K562 (cell line): ENCODE results near the gene GEMIN5. TPM values are rescaled to one million over a fixed set of nuclear protein-coding genes. Genes with fewer than 3 reads are reported as not detected.

Source experiments
- EGR1 ChIP-seq: fragments of 450-650 bp; conservative IDR thresholded peaks from 2 replicates; pipeline ENCODE4 v1.6.1; 2017; ENCODE audit warnings: mild to moderate bottlenecking
- EZH2 ChIP-seq: IDR thresholded peaks from 2 replicates; pipeline ENCODE4 v1.6.1; 2012; ENCODE audit warnings: low read depth, mild to moderate bottlenecking, inconsistent platforms, low read length, borderline replicate concordance
- JUND ChIP-seq, 2 experiments: IDR thresholded peaks; 2 replicates in 1 of 2; 3 replicates in 1 of 2; pipeline ENCODE4 v1.6.1; 2011; ENCODE audit warnings: borderline replicate concordance in 2 of 2, low read depth in 2 of 2, low read length in 2 of 2, improper control_type of control experiment in 1 of 2, missing biosample characterization in 1 of 2, missing genetic modification characterization in 1 of 2, missing genetic modification reagents in 1 of 2
- MCM7 ChIP-seq, 2 experiments: fragments of 450-650 bp; IDR thresholded peaks; 2 replicates each; pipeline ENCODE4 v1.6.1; 2016 to 2018
- MEF2A ChIP-seq: IDR thresholded peaks from 2 replicates; pipeline ENCODE4 v1.6.1; 2011; ENCODE audit warnings: low read depth, mild to moderate bottlenecking, low read length, moderate library complexity; ENCODE audit not compliant: control insufficient read depth
- NFRKB ChIP-seq: fragments of 450-650 bp; IDR thresholded peaks from 2 replicates; pipeline ENCODE4 v1.6.1; 2016; ENCODE audit warnings: low read depth
- POLR2B ChIP-seq: fragments of 450-650 bp; IDR thresholded peaks from 2 replicates; pipeline ENCODE4 v1.6.1; 2018; ENCODE audit warnings: low read depth; ENCODE audit not compliant: partially characterized antibody
- polyA plus RNA-seq, 8 experiments: library from polyadenylated mRNA; depleted of rRNA in 4 of 8; stranded (reverse) in 5 of 8; unstranded in 3 of 8; fragments of >200 nt; fragmentation: Nextera tagmentation in 2 of 8; fragmentation: Illumina TruSeq in 1 of 8; extraction: Ambion mirVana in 2 of 8; extraction: Trizol in 1 of 8; gene quantifications; 2 replicates each; pipeline versions ENCODE4 v1.2.1 to v1.2.3, GENCODE V29; 2011 to 2014; ENCODE audit warnings: inconsistent platforms in 1 of 8, missing spikeins in 1 of 8
- total RNA-seq, 7 experiments: library from RNA; depleted of rRNA in 6 of 7; stranded (reverse); fragments of >200 nt in 6 of 7; fragmentation: Illumina TruSeq in 2 of 7; extraction: Trizol in 2 of 7; gene quantifications; 2 replicates each; pipeline versions ENCODE4 v1.2.1 to v1.2.3, GENCODE V29; 2011 to 2021; ENCODE audit warnings: low replicate concordance in 1 of 7
- TF ChIP-seq, protein P1 (sequence below): sonication (generic); formaldehyde crosslinking; IDR thresholded peaks from 2 replicates; pipeline ENCODE4 v1.8.0; 2023; ENCODE audit warnings: mild to moderate bottlenecking, missing genetic modification reagents
- TF ChIP-seq, protein P2 (sequence below): fragments of 250-450 bp; sonication (Bioruptor Pico); IDR thresholded peaks from 2 replicates; pipeline ENCODE4 v1.4.0; 2020; ENCODE audit warnings: mild to moderate bottlenecking, moderate library complexity
- TF ChIP-seq, protein P3 (sequence below): IDR thresholded peaks from 2 replicates; pipeline ENCODE4 v1.6.1; 2012; ENCODE audit warnings: low read depth, low read length, improper control_type of control experiment, borderline replicate concordance
- TF ChIP-seq, protein P4 (sequence below): fragments of 450-650 bp; IDR thresholded peaks from 2 replicates; pipeline ENCODE4 v1.6.1; 2016; ENCODE audit warnings: borderline replicate concordance
- TF ChIP-seq, protein P5 (sequence below): sonication (generic); formaldehyde crosslinking; IDR thresholded peaks from 2 replicates; pipeline ENCODE4 v1.8.0; 2022; ENCODE audit warnings: mild to moderate bottlenecking, missing genetic modification reagents, borderline replicate concordance

GEMIN5 gene
- total and polyA plus RNA-seq, 9 of the 15 experiments (the other 6 are each of a cell fraction or from before 2014, with no cell fraction given) = 10.3 to 48.2 (median 34.7) TPM

DNA sequence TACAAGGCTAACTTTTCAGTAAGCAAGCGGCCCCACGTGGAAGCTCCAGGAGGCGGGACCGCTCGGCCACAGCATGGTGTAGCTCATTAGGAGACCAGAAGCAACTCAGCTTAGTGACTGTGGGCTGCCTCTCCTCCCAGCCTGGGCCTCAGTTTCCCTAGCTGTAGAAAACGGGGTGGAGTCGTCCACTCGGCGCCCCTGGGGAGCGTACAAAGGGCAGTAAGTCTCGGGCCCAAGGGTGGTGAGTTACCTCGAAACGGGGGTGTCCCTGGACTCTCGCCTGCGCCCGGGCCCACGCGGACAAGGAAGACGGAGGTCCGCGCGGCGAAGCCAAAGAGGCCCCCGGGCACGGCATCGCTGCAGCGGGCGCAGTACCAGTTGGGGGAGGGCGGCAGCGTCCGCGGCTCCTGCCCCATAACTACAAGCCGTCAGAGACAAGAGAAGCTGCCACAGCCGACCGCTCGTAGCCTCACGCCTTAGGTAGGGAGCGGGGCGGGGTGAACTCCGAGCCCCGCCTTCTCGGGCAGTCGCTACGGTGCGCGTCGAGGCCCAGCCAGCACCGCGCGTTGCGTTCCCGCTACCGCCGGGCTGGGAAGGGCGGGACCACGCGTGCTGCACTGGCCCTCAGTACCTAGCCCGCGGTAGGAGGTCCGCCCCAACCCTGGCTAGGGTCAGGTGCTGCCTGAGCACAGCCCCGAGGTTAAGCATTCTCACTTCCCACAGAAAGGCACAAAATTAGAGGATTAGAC, at the start of gene GEMIN5 (continued):
- TF ChIP-seq, protein P1, sequence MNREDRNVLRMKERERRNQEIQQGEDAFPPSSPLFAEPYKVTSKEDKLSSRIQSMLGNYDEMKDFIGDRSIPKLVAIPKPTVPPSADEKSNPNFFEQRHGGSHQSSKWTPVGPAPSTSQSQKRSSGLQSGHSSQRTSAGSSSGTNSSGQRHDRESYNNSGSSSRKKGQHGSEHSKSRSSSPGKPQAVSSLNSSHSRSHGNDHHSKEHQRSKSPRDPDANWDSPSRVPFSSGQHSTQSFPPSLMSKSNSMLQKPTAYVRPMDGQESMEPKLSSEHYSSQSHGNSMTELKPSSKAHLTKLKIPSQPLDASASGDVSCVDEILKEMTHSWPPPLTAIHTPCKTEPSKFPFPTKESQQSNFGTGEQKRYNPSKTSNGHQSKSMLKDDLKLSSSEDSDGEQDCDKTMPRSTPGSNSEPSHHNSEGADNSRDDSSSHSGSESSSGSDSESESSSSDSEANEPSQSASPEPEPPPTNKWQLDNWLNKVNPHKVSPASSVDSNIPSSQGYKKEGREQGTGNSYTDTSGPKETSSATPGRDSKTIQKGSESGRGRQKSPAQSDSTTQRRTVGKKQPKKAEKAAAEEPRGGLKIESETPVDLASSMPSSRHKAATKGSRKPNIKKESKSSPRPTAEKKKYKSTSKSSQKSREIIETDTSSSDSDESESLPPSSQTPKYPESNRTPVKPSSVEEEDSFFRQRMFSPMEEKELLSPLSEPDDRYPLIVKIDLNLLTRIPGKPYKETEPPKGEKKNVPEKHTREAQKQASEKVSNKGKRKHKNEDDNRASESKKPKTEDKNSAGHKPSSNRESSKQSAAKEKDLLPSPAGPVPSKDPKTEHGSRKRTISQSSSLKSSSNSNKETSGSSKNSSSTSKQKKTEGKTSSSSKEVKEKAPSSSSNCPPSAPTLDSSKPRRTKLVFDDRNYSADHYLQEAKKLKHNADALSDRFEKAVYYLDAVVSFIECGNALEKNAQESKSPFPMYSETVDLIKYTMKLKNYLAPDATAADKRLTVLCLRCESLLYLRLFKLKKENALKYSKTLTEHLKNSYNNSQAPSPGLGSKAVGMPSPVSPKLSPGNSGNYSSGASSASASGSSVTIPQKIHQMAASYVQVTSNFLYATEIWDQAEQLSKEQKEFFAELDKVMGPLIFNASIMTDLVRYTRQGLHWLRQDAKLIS (CRISPR knock-in tag) = no peak; the same call in 1 of the 2 replicates
- TF ChIP-seq POLR2B = peak; percentile 52
- TF ChIP-seq, protein P2, sequence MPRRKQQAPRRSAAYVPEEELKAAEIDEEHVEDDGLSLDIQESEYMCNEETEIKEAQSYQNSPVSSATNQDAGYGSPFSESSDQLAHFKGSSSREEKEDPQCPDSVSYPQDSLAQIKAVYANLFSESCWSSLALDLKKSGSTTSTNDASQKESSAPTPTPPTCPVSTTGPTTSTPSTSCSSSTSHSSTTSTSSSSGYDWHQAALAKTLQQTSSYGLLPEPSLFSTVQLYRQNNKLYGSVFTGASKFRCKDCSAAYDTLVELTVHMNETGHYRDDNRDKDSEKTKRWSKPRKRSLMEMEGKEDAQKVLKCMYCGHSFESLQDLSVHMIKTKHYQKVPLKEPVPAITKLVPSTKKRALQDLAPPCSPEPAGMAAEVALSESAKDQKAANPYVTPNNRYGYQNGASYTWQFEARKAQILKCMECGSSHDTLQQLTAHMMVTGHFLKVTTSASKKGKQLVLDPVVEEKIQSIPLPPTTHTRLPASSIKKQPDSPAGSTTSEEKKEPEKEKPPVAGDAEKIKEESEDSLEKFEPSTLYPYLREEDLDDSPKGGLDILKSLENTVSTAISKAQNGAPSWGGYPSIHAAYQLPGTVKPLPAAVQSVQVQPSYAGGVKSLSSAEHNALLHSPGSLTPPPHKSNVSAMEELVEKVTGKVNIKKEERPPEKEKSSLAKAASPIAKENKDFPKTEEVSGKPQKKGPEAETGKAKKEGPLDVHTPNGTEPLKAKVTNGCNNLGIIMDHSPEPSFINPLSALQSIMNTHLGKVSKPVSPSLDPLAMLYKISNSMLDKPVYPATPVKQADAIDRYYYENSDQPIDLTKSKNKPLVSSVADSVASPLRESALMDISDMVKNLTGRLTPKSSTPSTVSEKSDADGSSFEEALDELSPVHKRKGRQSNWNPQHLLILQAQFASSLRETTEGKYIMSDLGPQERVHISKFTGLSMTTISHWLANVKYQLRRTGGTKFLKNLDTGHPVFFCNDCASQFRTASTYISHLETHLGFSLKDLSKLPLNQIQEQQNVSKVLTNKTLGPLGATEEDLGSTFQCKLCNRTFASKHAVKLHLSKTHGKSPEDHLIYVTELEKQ (CRISPR knock-in tag) = no peak
- TF ChIP-seq MCM7 (IDR thresholded peaks at IDR 0.05) = no peak
- TF ChIP-seq, protein P3, sequence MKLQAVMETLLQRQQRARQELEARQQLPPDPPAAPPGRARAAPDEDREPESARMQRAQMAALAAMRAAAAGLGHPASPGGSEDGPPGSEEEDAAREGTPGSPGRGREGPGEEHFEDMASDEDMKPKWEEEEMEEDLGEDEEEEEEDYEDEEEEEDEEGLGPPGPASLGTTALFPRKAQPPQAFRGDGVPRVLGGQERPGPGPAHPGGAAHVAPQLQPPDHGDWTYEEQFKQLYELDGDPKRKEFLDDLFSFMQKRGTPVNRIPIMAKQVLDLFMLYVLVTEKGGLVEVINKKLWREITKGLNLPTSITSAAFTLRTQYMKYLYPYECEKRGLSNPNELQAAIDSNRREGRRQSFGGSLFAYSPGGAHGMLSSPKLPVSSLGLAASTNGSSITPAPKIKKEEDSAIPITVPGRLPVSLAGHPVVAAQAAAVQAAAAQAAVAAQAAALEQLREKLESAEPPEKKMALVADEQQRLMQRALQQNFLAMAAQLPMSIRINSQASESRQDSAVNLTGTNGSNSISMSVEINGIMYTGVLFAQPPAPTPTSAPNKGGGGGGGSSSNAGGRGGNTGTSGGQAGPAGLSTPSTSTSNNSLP = no peak
- TF ChIP-seq, protein P4, sequence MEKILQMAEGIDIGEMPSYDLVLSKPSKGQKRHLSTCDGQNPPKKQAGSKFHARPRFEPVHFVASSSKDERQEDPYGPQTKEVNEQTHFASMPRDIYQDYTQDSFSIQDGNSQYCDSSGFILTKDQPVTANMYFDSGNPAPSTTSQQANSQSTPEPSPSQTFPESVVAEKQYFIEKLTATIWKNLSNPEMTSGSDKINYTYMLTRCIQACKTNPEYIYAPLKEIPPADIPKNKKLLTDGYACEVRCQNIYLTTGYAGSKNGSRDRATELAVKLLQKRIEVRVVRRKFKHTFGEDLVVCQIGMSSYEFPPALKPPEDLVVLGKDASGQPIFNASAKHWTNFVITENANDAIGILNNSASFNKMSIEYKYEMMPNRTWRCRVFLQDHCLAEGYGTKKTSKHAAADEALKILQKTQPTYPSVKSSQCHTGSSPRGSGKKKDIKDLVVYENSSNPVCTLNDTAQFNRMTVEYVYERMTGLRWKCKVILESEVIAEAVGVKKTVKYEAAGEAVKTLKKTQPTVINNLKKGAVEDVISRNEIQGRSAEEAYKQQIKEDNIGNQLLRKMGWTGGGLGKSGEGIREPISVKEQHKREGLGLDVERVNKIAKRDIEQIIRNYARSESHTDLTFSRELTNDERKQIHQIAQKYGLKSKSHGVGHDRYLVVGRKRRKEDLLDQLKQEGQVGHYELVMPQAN = peak; percentile 91
- TF ChIP-seq, protein P5, sequence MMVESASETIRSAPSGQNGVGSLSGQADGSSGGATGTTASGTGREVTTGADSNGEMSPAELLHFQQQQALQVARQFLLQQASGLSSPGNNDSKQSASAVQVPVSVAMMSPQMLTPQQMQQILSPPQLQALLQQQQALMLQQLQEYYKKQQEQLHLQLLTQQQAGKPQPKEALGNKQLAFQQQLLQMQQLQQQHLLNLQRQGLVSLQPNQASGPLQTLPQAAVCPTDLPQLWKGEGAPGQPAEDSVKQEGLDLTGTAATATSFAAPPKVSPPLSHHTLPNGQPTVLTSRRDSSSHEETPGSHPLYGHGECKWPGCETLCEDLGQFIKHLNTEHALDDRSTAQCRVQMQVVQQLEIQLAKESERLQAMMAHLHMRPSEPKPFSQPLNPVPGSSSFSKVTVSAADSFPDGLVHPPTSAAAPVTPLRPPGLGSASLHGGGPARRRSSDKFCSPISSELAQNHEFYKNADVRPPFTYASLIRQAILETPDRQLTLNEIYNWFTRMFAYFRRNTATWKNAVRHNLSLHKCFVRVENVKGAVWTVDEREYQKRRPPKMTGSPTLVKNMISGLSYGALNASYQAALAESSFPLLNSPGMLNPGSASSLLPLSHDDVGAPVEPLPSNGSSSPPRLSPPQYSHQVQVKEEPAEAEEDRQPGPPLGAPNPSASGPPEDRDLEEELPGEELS (CRISPR knock-in tag) = peak; percentile 35; the same call in 1 of the 2 replicates
- TF ChIP-seq NFRKB = no peak
- no peak; the same call in 1 of the 2 replicates for TF ChIP-seq EGR1
- no peak for TF ChIP-seq MEF2A
- TF ChIP-seq JUND (IDR thresholded peaks at IDR 0.05; ENCODE audit: borderline replicate concordance, low read depth, low read length) = peak; percentile 64
- peak; percentile 40; the same call in 1 of the 3 replicates for TF ChIP-seq JUND (tag; IDR thresholded peaks at IDR 0.05; ENCODE audit: borderline replicate concordance, low read depth, low read length)
- TF ChIP-seq EZH2 = no peak
